Stomach (tissue), 4 donors: ENCODE measurements around the gene BRMS1.

Experiments
- POLR2A ChIP-seq, 4 donors: fragments of 450-650 bp; IDR thresholded peaks; one replicate each; pipeline ENCODE4 v1.6.1; 2016; ENCODE audit warnings: antibody characterized with exemption in 4 of 4, control low read depth in 2 of 4, mild to moderate bottlenecking in 1 of 4, moderate library complexity in 1 of 4
- TF ChIP-seq, protein P1 (sequence below), 7 experiments: fragments of 450-650 bp in 4 of 7; fragments of 200-600 bp in 3 of 7; sonication (generic) in 3 of 7; IDR thresholded peaks; one replicate each; pipeline ENCODE4 v1.5.1; 2016 to 2019; ENCODE audit warnings: antibody characterized with exemption in 7 of 7, control low read depth in 2 of 7, mild to moderate bottlenecking in 1 of 7

DNA sequence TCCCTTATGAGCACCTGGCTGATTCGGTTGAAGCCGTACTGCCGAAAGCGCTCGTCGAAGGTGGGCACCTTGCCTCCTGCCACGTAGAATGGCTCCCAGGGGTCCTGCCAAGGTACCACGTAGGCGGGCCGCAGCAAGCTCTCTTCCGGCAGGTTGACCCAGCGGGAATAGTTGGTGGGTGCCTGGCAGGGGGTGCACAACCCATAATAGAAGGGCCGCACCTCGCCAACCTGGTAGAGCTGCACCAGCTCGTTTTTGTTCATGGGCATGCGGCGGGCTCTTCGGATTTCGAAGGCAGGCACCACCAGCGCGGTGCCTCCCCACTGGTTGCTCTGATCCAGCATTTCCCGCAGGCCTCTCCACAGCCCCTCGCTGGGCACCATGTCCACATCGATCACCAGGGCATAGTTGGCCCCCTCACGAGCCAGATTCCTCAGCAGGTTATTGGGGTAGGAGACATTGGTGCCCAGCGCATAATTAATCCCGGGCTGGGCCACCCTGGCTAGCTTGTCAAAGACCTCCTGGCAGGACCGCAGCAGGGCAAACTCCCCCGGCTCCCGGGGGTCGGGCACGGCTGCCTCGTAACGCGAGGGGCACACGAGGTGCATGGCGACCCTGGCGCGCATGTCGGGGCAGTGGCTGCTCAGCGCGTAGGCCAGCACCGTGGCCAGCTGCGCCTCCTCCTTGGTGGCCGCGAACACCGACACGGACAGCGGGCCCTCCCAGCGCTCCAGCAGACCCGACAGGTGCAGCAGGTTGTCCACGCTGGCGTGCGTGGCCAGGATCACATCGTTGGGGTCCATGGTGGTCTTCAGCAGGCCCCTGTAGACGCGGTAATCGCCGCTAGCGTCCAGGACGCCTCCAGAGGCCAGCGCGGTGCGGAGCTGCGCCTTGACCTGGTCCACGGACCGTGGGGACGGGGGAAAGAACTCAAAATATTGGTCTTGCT, 1.8 kb upstream of the BRMS1 start:
- TF ChIP-seq POLR2A (IDR thresholded peaks at IDR 0.05), result no peak
- TF ChIP-seq, protein P1, sequence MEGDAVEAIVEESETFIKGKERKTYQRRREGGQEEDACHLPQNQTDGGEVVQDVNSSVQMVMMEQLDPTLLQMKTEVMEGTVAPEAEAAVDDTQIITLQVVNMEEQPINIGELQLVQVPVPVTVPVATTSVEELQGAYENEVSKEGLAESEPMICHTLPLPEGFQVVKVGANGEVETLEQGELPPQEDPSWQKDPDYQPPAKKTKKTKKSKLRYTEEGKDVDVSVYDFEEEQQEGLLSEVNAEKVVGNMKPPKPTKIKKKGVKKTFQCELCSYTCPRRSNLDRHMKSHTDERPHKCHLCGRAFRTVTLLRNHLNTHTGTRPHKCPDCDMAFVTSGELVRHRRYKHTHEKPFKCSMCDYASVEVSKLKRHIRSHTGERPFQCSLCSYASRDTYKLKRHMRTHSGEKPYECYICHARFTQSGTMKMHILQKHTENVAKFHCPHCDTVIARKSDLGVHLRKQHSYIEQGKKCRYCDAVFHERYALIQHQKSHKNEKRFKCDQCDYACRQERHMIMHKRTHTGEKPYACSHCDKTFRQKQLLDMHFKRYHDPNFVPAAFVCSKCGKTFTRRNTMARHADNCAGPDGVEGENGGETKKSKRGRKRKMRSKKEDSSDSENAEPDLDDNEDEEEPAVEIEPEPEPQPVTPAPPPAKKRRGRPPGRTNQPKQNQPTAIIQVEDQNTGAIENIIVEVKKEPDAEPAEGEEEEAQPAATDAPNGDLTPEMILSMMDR (IDR thresholded peaks at IDR 0.05), result no peak
